Measurements from ENCODE around the gene PRKRA.

- TF ChIP-seq EP300 (conservative IDR thresholded peaks at IDR 0.05; ENCODE audit: poor library complexity, severe bottlenecking) (no peak), CTCF (IDR thresholded peaks at IDR 0.05; ENCODE audit: poor library complexity, severe bottlenecking) (no peak), POLR2AphosphoS5 (IDR thresholded peaks at IDR 0.05) (no peak), REST (IDR thresholded peaks at IDR 0.05; ENCODE audit: borderline replicate concordance) (no peak), RAD21 (conservative IDR thresholded peaks at IDR 0.05) (no peak), EZH2 (IDR thresholded peaks at IDR 0.05; ENCODE audit: borderline replicate concordance, insufficient read depth, low read length, poor library complexity, severe bottlenecking) (no peak)
These were observed 62.7 kb downstream of the PRKRA start for GRCh38 chr2:178388287-178388686.
